Effector CD8-positive, alpha-beta T cell (primary cell): Measurements from ENCODE around the gene NETO2.
"Not testable (repeated sequence)": the region's sequence is repeated elsewhere in the genome, so short reads cannot be mapped to it uniquely, and the experiment has no call there.

Experiments used
- DNase-seq: peaks from one replicate; lab custom pipeline; 2025; lab: John Stamatoyannopoulos, UW

NETO2 gene

GRCh38 chr16:47134550-47134949, 9.2 kb downstream of the NETO2 start:
- no peak for DNase-seq

GRCh38 chr16:47132308-47132707, 11.4 kb downstream of the NETO2 start:
- no peak for DNase-seq

- DNase-seq: no peak
Measured at GRCh38 chr16:47129755-47130435, 13.8 kb downstream of the NETO2 start.

GRCh38 chr16:47127541-47127940, 16.2 kb downstream of the NETO2 start:
- DNase-seq: no peak

- no peak for DNase-seq
Measured at GRCh38 chr16:47125757-47126156, 18.0 kb downstream of the NETO2 start.

- DNase-seq: no peak
Measured at GRCh38 chr16:47113130-47113529, 30.6 kb downstream of the NETO2 start.

- no peak for DNase-seq
Measured at GRCh38 chr16:47110939-47111338, 32.8 kb downstream of the NETO2 start.

GRCh38 chr16:47109361-47109760, 34.4 kb downstream of the NETO2 start:
- DNase-seq: no peak

GRCh38 chr16:47102921-47103320, 40.8 kb downstream of the NETO2 start:
- DNase-seq: not testable (repeated sequence)

GRCh38 chr16:47097154-47097553, 46.6 kb downstream of the NETO2 start:
- not testable (repeated sequence) for DNase-seq

- DNase-seq: no peak
Measured at GRCh38 chr16:47096297-47096696, 47.4 kb downstream of the NETO2 start.

GRCh38 chr16:47084198-47084597, 59.5 kb downstream of the NETO2 start:
- DNase-seq: no peak

- DNase-seq: no peak
Measured at GRCh38 chr16:47082099-47082865, 61.5 kb downstream of the NETO2 start.

GRCh38 chr16:47081115-47081514, 62.6 kb downstream of the NETO2 start:
- no peak for DNase-seq

GRCh38 chr16:47079860-47080259, 63.9 kb downstream of the NETO2 start:
- DNase-seq: no peak

GRCh38 chr16:47073223-47074155, 70.3 kb downstream of the NETO2 start:
- no peak for DNase-seq

- DNase-seq: no peak
Measured at GRCh38 chr16:47072158-47072557, 71.6 kb downstream of the NETO2 start.

- no peak for DNase-seq
Measured at GRCh38 chr16:47069841-47070584, 73.7 kb downstream of the NETO2 start.

- no peak for DNase-seq
Measured at GRCh38 chr16:47069313-47069712, 74.4 kb downstream of the NETO2 start.

GRCh38 chr16:47067203-47067602, 76.5 kb downstream of the NETO2 start:
- DNase-seq: no peak
